Stimulated activated CD4-positive, alpha-beta T cell treated with anti-CD3 and anti-CD28 coated beads, Interleukin-1b, Interleukin-23, amount 100 ng/mL, for 24 hours (primary cell): Measurements from ENCODE around the gene FAAH.

Experiments used
- DNase-seq, 4 experiments: peaks; one replicate each; pipeline ENCODE4 v3.0.0-alpha.2; 2020; ENCODE audit warnings: low read depth in 4 of 4, low spot score in 1 of 4

FAAH gene

DNA sequence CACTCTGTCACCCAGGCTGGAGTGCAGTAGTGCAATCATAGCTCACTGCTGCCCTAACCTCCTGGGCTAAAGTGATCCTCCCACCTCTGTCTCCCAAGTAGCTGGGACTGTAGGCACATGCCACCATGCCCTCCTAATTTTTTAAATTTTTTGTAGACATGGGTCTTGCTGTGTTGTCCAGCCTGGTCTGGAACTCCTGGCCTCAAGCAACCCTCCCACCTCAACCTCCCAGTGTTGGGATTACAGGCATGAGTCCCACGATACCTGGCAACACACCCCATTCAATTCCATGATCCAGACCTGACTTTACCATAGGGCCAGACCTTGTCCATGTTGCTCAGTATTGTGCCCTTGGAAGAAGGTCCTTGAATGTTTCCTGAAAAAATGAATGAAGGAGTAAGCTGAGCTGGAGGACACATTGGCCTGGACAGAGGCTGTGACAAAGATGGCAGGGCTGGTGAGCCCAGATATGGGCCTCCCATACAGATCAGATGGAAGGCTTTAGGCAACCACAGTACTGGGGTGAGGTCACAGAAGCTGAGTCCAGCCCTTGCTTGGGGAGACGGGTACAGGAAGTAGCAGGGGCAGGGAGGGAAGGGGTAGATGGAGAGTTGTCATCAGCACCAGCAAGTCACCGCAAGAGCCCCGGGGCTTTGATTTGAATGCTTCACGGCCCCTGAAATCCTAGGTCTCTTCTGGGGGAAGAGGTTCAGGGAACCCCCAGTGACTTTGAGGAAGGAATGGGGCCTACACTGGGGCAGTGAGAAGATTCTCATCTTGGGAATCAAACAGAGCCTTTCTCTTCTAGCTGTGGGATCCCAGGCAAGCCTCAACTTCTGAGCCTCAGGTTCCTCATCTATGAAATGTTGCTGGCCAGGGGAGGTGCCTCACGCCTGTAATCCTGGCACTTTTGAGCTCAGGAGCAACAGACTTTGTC lies 55.4 kb downstream of the FAAH start:
- DNase-seq, result no peak

DNA sequence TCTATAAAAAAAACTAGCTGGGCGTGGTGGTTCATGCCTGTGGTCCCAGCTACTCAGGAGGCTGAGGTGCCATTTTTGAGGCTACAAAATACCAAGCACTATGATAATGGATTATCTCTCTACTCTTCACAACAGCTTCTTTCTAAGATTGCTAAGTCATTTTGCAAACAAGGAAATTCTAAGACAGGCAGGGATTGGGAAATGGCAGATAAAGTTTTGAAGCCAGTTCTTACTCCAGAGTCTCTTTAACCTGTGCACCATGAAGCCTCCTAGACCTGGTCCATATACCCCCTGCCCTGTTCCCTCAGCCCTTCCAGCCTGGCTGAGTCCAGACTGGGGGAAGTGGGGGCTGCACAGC lies 56.0 kb downstream of the FAAH start:
- no peak for DNase-seq

DNA sequence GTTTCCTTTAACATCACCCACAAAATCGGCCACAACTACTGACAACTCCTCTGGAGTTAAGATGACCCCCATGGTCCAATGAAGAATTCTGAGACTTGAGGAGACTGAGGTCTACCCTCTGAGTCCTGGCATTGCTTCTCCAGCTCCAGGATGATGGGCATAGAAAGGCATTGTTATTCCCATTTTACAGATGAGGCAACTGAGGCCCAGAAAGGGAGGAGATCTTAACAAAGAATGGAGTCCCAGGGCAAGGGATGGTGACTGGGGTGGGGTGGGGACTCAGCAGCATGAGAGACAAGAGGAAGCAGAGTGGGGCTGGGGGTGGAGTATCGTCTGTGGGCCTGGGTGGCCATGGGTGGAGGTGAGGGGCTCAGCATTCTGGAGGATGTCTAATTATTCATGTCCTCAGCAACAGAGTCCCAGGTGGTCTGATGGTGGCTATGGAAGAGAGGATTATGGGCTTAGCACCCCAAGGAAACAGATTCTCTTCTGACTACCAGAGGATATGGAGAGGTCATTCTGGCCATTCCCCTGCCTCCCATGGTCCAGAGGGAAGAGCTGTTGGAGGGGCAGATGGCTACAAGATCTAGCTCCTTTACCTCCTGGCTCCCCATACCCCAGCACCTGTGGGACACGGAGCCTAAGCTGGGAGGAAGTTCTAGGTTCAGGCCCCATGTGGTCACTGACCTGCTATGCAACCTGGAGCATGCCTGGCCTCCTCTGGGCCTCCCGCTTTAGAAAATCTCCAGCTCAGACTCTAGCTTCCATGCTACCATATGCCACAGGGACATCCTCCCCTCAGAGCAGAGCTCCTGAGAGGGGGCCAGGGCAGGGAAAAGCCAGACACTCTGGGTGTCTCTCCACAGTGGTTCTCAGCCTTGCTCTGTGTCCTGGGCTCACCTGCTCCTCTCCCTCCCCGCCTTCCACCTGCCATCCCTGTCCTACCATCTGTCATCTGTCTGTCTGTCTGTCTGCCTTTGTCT lies 58.1 kb downstream of the FAAH start:
- DNase-seq, result no peak

GRCh38 chr1:46452931-46453325 lies 58.8 kb downstream of the FAAH start:
- DNase-seq, result no peak

DNA sequence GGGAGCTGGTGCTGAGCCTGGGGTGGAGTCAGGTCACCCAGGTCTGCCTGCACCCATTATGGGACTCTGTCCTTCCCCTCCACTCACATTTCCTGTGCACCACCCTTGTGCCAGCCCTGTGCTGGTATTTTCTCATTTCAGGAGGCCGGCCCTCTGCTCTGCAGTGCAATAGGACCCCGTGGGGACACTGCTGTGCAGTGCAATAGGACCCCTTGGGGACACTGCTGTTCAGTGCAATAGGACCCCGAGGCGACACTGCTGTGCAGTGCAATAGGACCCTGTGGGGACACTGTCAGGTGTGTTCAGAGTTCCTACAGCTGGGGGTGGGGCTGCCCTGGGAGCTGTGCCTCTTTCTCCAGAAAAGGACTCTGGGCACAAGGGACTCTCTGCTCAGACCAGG lies 59.3 kb downstream of the FAAH start:
- DNase-seq, result no peak

GRCh38 chr1:46455951-46456350 lies 61.8 kb downstream of the FAAH start:
- DNase-seq, result no peak

DNA sequence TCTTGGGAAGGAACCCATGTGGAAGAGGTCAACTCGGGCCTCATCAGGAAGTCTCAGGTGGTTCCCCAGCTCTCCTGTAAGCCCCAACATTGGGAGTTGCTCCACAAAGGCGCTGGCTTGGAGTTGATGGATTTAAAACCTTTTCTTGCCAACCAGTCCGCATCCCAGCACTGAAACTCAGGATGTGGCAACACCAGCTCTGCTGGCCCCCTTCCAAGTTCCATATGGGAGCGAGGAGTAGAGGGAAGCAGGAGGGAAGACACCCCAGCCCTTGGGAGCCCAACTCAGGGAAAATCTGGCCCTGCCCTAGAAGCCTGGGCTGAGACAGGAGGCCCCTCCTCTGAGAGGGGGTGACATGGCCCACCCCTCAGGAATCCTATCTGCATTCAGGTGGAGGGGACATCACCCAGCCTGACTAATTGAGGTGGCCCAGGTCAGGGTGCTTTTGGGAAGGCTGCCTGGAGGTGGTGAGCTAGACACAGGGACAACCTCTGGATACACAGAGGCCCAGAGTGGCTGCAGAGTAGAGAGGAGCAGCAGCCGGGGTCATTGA lies 62.4 kb downstream of the FAAH start:
- no peak for DNase-seq

DNA sequence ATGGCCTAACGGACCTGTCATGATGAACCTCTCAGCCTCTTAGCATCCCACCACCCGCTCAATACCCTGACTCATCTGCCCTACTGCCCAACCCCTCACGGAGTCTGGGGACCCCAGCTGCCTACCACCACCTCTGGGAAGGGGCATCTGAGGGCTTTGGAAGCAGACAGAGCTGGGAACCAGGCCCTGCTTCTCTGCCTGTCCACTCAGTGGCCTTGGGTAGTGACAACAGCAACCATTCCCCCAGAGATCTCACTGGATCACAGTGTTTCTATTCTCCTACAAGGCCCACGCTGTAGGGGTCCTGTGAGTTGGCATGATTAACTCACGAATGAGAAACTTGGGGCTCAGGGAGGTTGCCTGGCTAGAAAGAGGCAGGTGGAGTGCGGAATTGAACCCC lies 63.1 kb downstream of the FAAH start:
- DNase-seq, result no peak

DNA sequence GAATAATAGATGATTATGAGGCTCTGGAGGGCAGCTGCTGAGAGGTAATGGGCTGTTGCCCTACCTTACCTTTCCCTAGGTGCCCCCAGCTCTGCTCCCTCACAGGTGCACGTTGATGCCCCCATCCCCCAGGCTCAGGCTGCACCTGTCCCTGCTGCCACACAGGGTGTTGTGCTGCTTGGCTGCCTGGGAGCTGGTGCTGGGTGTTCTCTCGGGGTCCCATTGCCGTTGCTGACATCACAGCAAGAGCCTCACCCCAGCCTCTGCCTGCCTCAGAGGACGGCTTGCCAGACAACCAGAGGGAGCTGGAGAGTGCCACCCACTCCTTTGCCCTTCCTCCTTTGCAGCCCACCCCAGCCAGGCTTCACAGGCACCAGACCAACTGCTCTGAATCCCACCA lies 64.1 kb downstream of the FAAH start:
- no peak for DNase-seq

DNA sequence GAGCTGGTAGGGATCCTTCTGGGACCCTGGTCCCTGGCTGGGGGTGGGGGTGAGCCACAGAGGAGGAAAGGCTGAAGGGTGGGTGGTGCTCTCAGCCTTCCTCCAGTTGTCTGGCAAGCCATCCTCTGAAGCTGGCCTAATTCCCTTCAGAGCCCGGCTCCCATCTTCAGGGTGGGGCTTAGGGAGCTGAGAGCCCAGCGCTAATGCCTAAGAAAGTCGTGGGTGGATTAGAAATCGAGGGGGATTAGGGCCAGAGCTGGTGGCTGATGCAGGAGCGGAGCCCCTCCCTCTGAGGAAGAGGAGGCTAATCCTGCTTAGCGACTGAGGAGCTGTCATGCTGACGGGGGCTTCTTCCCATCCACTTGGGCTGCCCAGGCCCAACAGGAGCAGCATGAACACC lies 64.7 kb downstream of the FAAH start:
- no peak for DNase-seq

- DNase-seq, result no peak
These were observed 65.2 kb downstream of the FAAH start for GRCh38 chr1:46459315-46459714.

DNA sequence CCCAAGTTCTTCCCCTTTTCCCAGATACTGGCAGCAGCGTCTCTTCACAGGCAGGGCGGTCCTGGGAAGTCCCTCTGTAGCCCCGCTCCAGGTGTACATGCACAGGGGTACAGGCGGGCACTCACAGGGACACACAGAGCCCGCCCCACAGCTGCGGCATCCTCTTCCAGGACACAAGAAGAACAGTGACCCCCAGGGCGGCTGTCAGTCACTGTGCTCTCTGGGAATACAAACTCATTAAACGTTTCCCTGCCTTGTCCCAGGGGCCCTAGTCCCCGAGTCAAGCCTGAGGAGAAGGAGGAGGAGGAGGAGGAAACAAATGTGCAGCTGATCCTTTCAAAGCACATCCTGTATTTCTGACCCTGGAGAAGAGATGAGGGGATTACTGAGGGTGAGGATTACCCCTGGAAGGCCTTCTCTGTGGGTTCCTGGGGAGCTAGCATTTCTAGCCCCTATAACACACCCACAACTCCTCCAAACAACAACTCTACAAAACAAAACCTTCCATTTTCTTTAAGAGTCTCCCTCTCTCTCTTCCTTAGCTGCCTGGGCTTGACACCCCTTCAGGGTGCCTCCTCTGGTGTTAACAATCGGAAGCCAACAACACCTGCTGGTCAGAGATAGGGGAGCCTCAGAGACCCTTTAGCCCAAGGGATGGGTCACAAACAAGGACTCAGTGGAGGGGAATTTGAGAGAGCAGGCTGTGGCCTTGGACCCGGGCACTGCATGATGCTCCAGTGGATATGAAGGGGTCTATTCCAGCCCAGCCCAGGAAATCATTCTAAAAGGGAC lies 67.1 kb downstream of the FAAH start:
- DNase-seq, result no peak

DNA sequence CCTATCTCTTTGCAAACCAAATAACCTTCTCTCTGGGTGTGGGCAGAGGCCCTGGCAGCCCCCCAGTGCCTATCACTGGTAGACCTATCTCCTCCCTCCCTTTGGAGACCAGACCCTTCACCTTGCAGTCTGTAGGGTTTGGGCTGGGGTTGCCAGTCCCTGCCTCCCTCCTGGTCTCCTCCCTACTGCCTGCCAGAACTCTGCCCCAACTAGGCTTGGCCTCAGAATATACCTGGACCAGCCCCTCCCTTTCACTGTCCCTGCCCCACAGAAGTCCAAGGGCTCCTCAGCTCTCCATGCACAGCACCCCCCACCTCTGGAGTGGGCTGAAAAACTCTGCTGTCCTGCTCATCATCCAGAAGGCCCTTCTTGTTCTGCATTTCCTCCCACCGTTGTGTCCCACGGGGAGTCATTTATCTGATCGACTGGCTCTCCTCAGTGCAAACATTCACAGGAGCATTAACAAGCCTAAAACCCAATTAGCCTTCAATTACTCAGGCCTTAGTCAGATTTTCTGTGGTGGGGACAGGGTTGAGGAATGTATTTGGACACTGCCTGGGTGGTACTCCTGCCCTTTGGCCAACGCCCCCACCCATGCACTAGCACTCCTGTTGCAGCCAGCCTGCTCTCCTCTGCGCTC lies 67.8 kb downstream of the FAAH start:
- DNase-seq, result no peak
